AG04450 (cell line): ENCODE measurements around the gene TMEM59. TPM values are rescaled to one million over a fixed set of nuclear protein-coding genes. Genes with fewer than 3 reads are reported as not detected.

Source experiments
- CTCF ChIA-PET: fragments of 300-600, 350-600 bp; formaldehyde crosslinking; extraction: SDS; loops from one replicate; lab custom pipeline; 2022; ENCODE audit warnings: antibody characterized with exemption, inconsistent platforms; lab: Charles Lee
- POLR2A ChIA-PET: fragments of 350-600 bp; formaldehyde crosslinking; extraction: SDS; loops from one replicate; lab custom pipeline; 2021; ENCODE audit warnings: antibody characterized with exemption, inconsistent platforms; lab: Yijun Ruan, JAX
- DNase-seq: peaks from one replicate; pipeline ENCODE4 v3.0.0-alpha.2; 2011; ENCODE audit warnings: low read depth, low spot score
- H3K27ac ChIP-seq: one replicate; pipeline ENCODE4 v1.5.1; 2012; ENCODE audit warnings: low read depth, low read length, control low read depth
- H3K27me3 ChIP-seq: one replicate; pipeline ENCODE4 v1.6.0; 2012; ENCODE audit warnings: low read length; ENCODE audit not compliant: control insufficient read depth, insufficient read depth
- H3K4me3 ChIP-seq: 2 replicates; pipeline ENCODE4 v1.5.1; 2011; ENCODE audit warnings: mild to moderate bottlenecking, low read depth, low read length, control low read depth
- H3K9me3 ChIP-seq: 2 replicates; pipeline ENCODE4 v1.5.1; 2012; ENCODE audit warnings: low read length; ENCODE audit not compliant: control insufficient read depth, insufficient read depth
- polyA minus RNA-seq: library from RNA; depleted of rRNA, polyadenylated mRNA; stranded (reverse); fragments of >200 nt; gene quantifications from 2 replicates; pipeline ENCODE4 v1.2.3, GENCODE V29; 2011; rRNA and poly(A)+ RNA removed
- polyA plus RNA-seq: library from polyadenylated mRNA; depleted of rRNA; stranded (reverse); fragments of >200 nt; gene quantifications from 2 replicates; pipeline ENCODE4 v1.2.3, GENCODE V29; 2011; rRNA removed
- TF ChIP-seq, protein P1 (sequence below): IDR thresholded peaks from 2 replicates; pipeline ENCODE4 v1.5.1; 2011; ENCODE audit warnings: low read depth, low read length, control low read depth, inconsistent platforms

TMEM59 gene, protein sequence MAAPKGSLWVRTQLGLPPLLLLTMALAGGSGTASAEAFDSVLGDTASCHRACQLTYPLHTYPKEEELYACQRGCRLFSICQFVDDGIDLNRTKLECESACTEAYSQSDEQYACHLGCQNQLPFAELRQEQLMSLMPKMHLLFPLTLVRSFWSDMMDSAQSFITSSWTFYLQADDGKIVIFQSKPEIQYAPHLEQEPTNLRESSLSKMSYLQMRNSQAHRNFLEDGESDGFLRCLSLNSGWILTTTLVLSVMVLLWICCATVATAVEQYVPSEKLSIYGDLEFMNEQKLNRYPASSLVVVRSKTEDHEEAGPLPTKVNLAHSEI
- polyA plus RNA-seq (535 and 636 TPM in 2 replicates), polyA minus RNA-seq (137 and 199 TPM in 2 replicates)

DNA sequence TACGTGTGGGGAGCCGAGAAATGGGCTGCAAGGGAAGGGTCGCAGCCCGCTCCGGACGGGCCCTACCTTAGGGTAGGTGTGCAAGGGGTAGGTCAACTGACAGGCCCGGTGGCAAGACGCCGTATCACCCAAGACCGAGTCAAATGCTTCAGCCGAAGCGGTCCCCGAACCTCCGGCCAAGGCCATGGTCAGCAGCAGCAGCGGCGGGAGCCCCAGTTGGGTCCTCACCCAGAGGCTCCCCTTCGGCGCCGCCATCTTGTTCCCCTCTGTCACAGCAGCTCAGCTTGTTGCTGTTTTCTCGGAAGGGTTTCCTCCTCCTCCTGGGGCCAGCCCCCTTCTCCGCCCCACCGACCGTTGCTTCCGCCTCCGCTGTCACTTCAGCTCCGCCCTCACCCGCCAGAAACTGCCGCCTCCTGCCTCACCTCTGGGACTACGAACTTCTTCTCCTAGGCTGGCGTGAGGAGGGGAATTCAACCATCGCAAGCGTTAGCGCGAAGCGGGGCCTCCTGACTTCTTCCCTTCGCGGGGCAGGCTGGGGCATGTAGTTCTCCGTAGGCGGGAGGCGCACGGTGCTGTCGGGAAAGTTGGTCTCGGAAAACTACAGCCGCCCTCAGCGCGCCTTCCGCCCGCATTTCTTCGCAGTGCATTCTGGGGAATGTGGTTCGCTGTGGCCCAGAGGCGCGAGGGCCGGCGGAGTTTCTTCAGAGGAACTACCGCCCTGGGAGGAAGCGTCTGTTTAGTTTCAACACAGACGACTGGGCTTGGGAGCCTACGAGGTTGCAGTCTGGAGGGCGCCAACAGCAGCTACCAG is at the start of gene TMEM59, which contains the start of gene TCEANC2:
TSS of gene TMEM59 (minus strand) at position 271 of the 811 bp plus-strand sequence. CDS start at position 255, 16 bp downstream.
TSS of gene TCEANC2 (plus strand) at position 675 of the 811 bp plus-strand sequence. CDS start 815 bp downstream, outside the sequence.
- H3K27ac ChIP-seq: peak within 1 kb of the TSS; percentile 86
- ChIA-PET CTCF (interaction anchor here (0.6 to 0.9 kb wide), 3 partner anchors 16 to 192 kb away, joined by 3 to 4 read pairs (median 3); no protein-coding TSS in a partner anchor), POLR2A (interaction anchor here (0.6 to 1.4 kb wide), 5 partner anchors 77 to 141 kb away, joined by 3 to 7 read pairs (median 3); partner anchors contain the start of gene IFT25)
- no peaks in the 10 kb centered on the region for H3K27me3 ChIP-seq
- TF ChIP-seq, protein P1, sequence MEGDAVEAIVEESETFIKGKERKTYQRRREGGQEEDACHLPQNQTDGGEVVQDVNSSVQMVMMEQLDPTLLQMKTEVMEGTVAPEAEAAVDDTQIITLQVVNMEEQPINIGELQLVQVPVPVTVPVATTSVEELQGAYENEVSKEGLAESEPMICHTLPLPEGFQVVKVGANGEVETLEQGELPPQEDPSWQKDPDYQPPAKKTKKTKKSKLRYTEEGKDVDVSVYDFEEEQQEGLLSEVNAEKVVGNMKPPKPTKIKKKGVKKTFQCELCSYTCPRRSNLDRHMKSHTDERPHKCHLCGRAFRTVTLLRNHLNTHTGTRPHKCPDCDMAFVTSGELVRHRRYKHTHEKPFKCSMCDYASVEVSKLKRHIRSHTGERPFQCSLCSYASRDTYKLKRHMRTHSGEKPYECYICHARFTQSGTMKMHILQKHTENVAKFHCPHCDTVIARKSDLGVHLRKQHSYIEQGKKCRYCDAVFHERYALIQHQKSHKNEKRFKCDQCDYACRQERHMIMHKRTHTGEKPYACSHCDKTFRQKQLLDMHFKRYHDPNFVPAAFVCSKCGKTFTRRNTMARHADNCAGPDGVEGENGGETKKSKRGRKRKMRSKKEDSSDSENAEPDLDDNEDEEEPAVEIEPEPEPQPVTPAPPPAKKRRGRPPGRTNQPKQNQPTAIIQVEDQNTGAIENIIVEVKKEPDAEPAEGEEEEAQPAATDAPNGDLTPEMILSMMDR: no peak
- 0 out of 2 replicates have a peak, but pooled peaks cover 4% of the 10 kb centered on the region for H3K9me3 ChIP-seq
- peak; percentile 98 for DNase-seq
- H3K4me3 ChIP-seq: peak within 1 kb of the TSS; percentile 96

DNA sequence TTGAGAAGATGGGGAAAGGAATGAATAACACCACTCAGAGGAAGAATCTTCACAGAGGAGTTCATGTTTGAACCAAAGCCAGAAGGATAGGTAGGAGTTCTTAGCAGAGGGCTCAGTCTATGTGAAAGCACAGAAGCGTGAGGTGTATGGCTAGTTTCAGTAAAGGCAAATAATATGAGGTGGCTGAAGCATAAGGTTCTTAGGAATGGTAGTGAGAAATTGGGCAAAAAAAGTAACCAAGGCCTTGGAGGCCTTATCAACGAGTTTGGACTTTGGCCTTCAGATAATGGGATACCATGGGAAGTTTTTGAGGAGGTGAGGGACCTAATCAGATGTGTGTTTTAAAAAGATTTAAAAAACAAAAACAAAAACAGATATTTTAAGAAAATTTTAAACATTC is 47.5 kb upstream of the TMEM59 start:
- ChIA-PET POLR2A (no interaction called here), CTCF (no interaction called here)
- Histone ChIP-seq H3K4me3 (no peak overlapping the region), H3K27ac (no peak overlapping the region), H3K27me3 (no peaks in the 10 kb centered on the region), H3K9me3 (no peaks in the 10 kb centered on the region)
- TF ChIP-seq, protein P1: no peak
- no peak for DNase-seq

DNA sequence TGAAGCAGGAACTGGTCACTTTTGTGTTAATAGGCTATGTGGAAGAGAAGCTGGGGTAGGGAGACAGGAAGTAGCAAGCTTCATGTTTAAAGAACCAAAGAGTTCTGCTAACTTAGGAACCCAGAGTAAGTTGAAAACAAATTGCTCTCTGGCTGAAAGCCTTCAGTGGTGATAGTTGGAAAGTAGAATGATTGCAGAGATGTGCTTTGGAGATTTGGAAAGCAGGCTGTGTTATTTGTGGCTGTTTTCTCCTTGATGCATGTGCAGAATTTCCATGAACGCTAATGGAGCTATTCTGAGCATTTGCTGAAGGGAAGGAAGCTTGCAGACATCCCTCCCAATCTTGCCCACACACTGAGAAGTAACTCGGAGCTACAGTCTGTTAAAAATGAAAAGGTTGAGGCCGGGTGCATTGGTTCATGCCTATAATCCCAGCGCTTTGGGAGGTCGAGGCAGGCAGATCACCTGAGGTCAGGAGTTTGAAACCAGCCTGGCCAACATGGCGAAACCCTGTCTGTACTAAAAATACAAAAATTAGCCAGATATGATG is 46.1 kb upstream of the TMEM59 start:
- no peaks in the 10 kb centered on the region for H3K27me3 ChIP-seq
- no peak overlapping the region for H3K4me3 ChIP-seq
- no peaks in the 10 kb centered on the region for H3K9me3 ChIP-seq
- POLR2A ChIA-PET: no interaction called here
- CTCF ChIA-PET: interaction anchor here (1.2 to 1.9 kb wide), 3 partner anchors 16 to 18 kb away, joined by 3 to 5 read pairs (median 4); no protein-coding TSS in a partner anchor
- no peak for DNase-seq
- TF ChIP-seq, protein P1: no peak
- no peak overlapping the region for H3K27ac ChIP-seq

DNA sequence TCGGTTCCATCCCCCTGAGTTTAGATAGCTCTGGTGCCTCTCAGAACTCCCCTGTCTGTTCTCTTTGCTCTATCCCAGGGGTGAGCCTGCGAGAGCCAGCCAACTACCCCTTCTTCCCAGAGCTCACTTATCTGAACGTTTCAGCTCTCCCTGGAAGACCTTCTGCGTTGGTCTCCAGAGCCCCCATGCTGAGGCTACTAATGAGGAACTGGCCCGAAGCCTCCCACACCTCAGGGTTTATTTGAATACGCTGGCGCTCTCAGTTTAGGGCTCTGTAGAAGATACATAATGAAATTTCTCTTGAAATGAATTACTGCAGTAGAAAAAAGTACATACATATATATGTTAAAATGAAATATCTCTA is 43.9 kb upstream of the TMEM59 start:
- POLR2A ChIA-PET: no interaction called here
- no peaks in the 10 kb centered on the region for H3K9me3 ChIP-seq
- CTCF ChIA-PET: no interaction called here
- TF ChIP-seq, protein P1: no peak
- no peak overlapping the region for H3K4me3 ChIP-seq
- H3K27ac ChIP-seq: peak overlapping the region; percentile 13
- no peaks in the 10 kb centered on the region for H3K27me3 ChIP-seq
- DNase-seq: no peak
